Esophagus (tissue), 2 donors: Measurements from ENCODE around the gene PIK3C3. TPM values are rescaled to one million over a fixed set of nuclear protein-coding genes. Genes with fewer than 3 reads are reported as not detected.

Experiments used
- H3K27ac ChIP-seq, 2 donors: one replicate each; pipeline ENCODE4 v1.5.1; 2013; ENCODE audit warnings: low read depth in 2 of 2, mild to moderate bottlenecking in 2 of 2, inconsistent platforms in 1 of 2, low read length in 1 of 2, moderate library complexity in 1 of 2
- H3K27me3 ChIP-seq, 2 donors: one replicate each; pipeline ENCODE4 v1.6.1; 2013; ENCODE audit warnings: low read length in 2 of 2, control low read depth in 1 of 2, mild to moderate bottlenecking in 1 of 2; ENCODE audit not compliant: insufficient read depth in 2 of 2, control insufficient read depth in 1 of 2
- H3K36me3 ChIP-seq, 2 donors: one replicate each; pipeline ENCODE4 v1.6.1; 2013; ENCODE audit warnings: low read length in 1 of 2; ENCODE audit not compliant: control insufficient read depth in 2 of 2, insufficient read depth in 2 of 2
- H3K4me1 ChIP-seq, 2 donors: one replicate each; pipeline ENCODE4 v1.6.1; 2013; ENCODE audit warnings: low read length in 1 of 2; ENCODE audit not compliant: control insufficient read depth in 2 of 2, insufficient read depth in 2 of 2
- H3K4me3 ChIP-seq, 2 donors: one replicate each; pipeline ENCODE4 v1.5.1; 2013; ENCODE audit warnings: low read length in 2 of 2, mild to moderate bottlenecking in 2 of 2, low read depth in 1 of 2, moderate library complexity in 1 of 2
- H3K9me3 ChIP-seq, 2 donors: one replicate each; pipeline ENCODE4 v1.6.1; 2013; ENCODE audit warnings: mild to moderate bottlenecking in 2 of 2, low read depth in 1 of 2, low read length in 1 of 2, moderate library complexity in 1 of 2; ENCODE audit not compliant: control insufficient read depth in 2 of 2, insufficient read depth in 1 of 2
- WGBS, 2 donors: extraction: QIAGEN DNeasy Blood & Tissue Kit; methylation state at CpG; one replicate each; pipeline ENCODE4 v1.1.7; 2013; 5-methylcytosine and 5-hydroxymethylcytosine counted together
- polyA plus RNA-seq, 2 donors: library from polyadenylated mRNA; stranded (reverse); fragments of 200-250 nt; gene quantifications; one replicate each; pipeline ENCODE4 v1.2.3, GENCODE V29; 2013
- donor health status: healthy with polysubstance abuse.
- donor health status: Bipolar disorder and iron deficiency.

Gene PIK3C3
- polyA plus RNA-seq, 2 donors = 17.1 to 17.5 TPM

DNA sequence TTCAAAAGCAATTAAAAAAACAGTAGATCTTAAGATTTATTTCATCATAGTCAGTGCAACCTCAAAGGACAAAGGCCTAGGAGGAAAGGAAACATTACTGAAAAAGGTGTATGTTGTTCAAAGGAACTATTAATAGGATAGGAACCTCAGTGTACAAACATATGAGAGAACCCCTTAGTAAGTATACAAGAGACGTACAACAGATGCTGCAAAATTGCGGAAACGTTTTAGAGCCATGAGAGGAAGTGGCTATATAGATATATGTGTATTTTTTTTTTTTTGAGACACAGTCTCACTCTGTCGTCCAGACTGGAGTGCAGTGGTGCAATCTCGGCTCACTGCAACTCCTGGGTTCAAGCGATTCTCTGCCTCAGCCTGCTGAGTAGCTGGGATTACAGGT is 22.2 kb downstream of the PIK3C3 start:
- 91 to 93% methylated on average over 6 of the region's 6 CpGs for WGBS, 2 donors
- Histone ChIP-seq H3K27me3 (no peaks in the 10 kb centered on the region), H3K36me3 (no peaks in the 10 kb centered on the region), H3K9me3 (no peaks in the 10 kb centered on the region), H3K4me3 (no peak overlapping the region), H3K4me1 (no peaks in the 10 kb centered on the region), H3K27ac (no peak overlapping the region)

- Histone ChIP-seq H3K9me3 (no peaks in the 10 kb centered on the region), H3K27me3 (no peaks in the 10 kb centered on the region), H3K27ac (no peak overlapping the region), H3K36me3 (peaks cover 0 to 2% of the 10 kb centered on the region in 2 donors), H3K4me1 (no peaks in the 10 kb centered on the region), H3K4me3 (no peak overlapping the region)
- WGBS, 2 donors = 93 to 95% methylated on average over 2 of the region's 2 CpGs
Measured at GRCh38 chr18:41982942-41983660, 28.1 kb downstream of the PIK3C3 start.

DNA sequence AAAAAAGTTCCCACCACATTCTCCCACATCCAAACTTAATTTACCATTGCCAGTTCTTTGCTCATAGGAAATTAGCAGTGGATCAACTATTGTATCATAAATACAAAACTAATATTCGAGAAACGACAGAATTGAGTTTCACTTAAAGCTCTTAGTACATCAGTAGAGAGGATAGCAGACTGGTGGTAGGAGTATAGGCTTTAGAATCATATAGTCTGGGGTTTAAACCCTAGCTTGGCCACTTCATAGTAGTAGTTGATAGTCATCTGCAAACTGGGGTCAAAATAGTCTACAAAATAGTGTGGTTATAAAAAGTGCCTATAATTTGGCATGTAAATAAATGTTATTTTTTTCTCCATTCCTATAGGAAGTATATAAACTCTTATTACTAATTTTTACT is 30.9 kb downstream of the PIK3C3 start:
- H3K27ac ChIP-seq = no peak overlapping the region
- H3K36me3 ChIP-seq = peaks cover 2 to 3% of the 10 kb centered on the region in 2 donors
- no peak overlapping the region for H3K4me3 ChIP-seq
- 89 to 98% methylated on average over 2 of the region's 2 CpGs for WGBS, 2 donors
- H3K27me3 ChIP-seq = no peaks in the 10 kb centered on the region
- no peaks in the 10 kb centered on the region for H3K4me1 ChIP-seq
- H3K9me3 ChIP-seq = no peaks in the 10 kb centered on the region

GRCh38 chr18:41989508-41989907 is 34.5 kb downstream of the PIK3C3 start:
- no peak overlapping the region for H3K27ac ChIP-seq
- no peaks in the 10 kb centered on the region for H3K4me1 ChIP-seq
- H3K4me3 ChIP-seq = no peak overlapping the region
- H3K36me3 ChIP-seq = peaks cover 2 to 3% of the 10 kb centered on the region in 2 donors
- 83 to 84% methylated on average over 5 of the region's 5 CpGs for WGBS, 2 donors
- no peaks in the 10 kb centered on the region for H3K9me3 ChIP-seq
- no peaks in the 10 kb centered on the region for H3K27me3 ChIP-seq

DNA sequence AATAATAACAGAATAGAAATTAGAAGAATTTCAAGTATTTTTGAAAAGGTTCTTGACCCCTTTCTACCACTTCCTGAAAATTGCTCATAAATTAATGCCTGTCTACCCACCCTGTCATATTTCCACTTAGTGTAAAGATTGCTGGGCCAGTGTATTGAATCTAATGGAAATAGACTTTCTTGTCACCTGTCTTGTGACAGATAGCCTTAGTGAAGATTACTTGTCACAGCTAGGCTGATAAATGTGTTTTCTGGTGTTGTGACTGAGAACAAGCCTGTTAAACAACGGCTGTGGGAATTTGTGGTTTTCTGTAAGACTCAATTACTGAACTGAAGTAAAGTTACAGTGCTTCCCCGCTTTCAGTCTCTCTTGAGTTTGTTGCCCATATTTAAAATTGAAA is 37.0 kb downstream of the PIK3C3 start:
- Histone ChIP-seq H3K4me1 (no peaks in the 10 kb centered on the region), H3K4me3 (no peak overlapping the region), H3K27ac (no peak overlapping the region), H3K27me3 (no peaks in the 10 kb centered on the region), H3K36me3 (peaks cover 0 to 3% of the 10 kb centered on the region in 2 donors), H3K9me3 (no peaks in the 10 kb centered on the region)
- 81 to 86% methylated on average over 2 of the region's 2 CpGs for WGBS, 2 donors

DNA sequence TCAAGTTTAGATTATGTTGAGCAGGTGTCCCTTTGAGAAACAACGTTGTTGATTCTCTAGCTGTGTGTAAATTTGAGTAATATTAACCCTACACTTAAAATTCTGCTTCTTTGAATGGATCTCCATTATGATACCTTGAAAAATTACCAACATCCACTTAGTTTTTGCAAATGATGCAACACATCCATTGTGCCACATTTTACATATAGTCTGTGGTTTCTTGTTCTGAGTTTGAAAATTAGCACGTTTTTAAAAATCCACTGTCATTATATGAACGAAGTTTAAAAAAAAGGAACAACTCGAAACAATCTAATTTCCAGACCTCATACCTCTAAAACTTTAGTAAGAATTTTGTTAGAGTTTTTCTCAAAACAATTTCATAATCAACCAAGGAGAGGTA is 37.7 kb downstream of the PIK3C3 start:
- Histone ChIP-seq H3K4me1 (no peaks in the 10 kb centered on the region), H3K27ac (no peak overlapping the region), H3K27me3 (no peaks in the 10 kb centered on the region), H3K4me3 (no peak overlapping the region), H3K9me3 (no peaks in the 10 kb centered on the region), H3K36me3 (peaks cover 0 to 3% of the 10 kb centered on the region in 2 donors)
- 81 to 82% methylated on average over 4 of the region's 4 CpGs for WGBS, 2 donors

GRCh38 chr18:41993151-41993550 is 38.1 kb downstream of the PIK3C3 start:
- no peak overlapping the region for H3K4me3 ChIP-seq
- no peaks in the 10 kb centered on the region for H3K27me3 ChIP-seq
- no peaks in the 10 kb centered on the region for H3K9me3 ChIP-seq
- H3K36me3 ChIP-seq = peaks cover 0 to 3% of the 10 kb centered on the region in 2 donors
- H3K4me1 ChIP-seq = no peaks in the 10 kb centered on the region
- WGBS, 2 donors = 89 to 94% methylated on average over 2 of the region's 2 CpGs
- no peak overlapping the region for H3K27ac ChIP-seq

DNA sequence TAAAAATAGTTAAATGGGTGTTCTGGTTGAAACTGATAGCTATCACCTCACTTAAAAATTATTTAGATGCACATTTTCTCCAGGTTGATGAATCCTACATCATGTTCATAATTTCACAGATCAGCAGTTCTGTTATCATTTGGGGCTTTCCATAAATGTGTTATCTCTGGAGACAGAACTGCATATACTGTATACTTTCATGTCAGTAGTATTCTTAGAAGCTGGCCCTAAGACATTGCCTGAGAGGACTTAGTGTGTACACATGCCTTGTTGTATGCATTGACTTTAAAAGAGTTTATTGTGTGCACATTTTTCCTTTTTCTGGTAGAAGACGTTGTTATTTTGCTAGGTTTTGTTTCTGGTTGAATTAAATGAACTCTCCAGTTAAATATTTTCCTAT is 41.0 kb downstream of the PIK3C3 start:
- no peak overlapping the region for H3K27ac ChIP-seq
- H3K4me3 ChIP-seq = no peak overlapping the region
- H3K36me3 ChIP-seq = peaks cover 0 to 3% of the 10 kb centered on the region in 2 donors
- no peaks in the 10 kb centered on the region for H3K27me3 ChIP-seq
- no peaks in the 10 kb centered on the region for H3K9me3 ChIP-seq
- 79 to 82% methylated on average over 1 of the region's 1 CpG for WGBS, 2 donors
- H3K4me1 ChIP-seq = no peaks in the 10 kb centered on the region

GRCh38 chr18:41999751-42000150 is 44.7 kb downstream of the PIK3C3 start:
- WGBS, 2 donors = 86% methylated on average over 4 of the region's 4 CpGs
- H3K4me1 ChIP-seq = no peaks in the 10 kb centered on the region
- H3K27me3 ChIP-seq = no peaks in the 10 kb centered on the region
- H3K27ac ChIP-seq = no peak overlapping the region
- H3K36me3 ChIP-seq = peaks cover 5 to 6% of the 10 kb centered on the region in 2 donors
- no peaks in the 10 kb centered on the region for H3K9me3 ChIP-seq
- no peak overlapping the region for H3K4me3 ChIP-seq

DNA sequence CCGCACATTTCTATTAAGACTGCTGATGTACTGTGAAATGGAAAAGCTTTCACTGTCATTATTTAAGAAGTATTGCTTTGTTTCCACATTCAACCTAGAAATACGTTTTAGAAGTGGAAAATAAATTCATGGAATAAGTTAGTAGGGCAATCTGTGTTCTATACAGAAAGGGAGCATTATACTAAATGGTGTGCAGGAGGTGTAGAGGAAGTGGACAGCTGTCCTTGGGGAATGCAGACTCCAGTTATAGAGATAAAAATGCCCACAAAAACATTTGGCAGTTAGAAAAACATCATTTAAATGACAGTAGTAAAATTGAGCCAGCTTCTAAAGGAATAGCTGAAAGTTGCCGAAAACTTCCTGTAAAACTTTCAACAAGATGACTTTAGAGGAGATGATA is 46.8 kb downstream of the PIK3C3 start:
- Histone ChIP-seq H3K36me3 (peaks cover 6 to 8% of the 10 kb centered on the region in 2 donors), H3K4me1 (no peaks in the 10 kb centered on the region), H3K4me3 (no peak overlapping the region), H3K27me3 (no peaks in the 10 kb centered on the region), H3K27ac (no peak overlapping the region), H3K9me3 (no peaks in the 10 kb centered on the region)
- whole genome bisulfite sequencing, 2 donors = 87% methylated on average over 3 of the region's 3 CpGs
